NCI-H446 (cell line): ENCODE results near the gene TASOR2.

Experiments used
- DNase-seq, 2 experiments: peaks; one replicate each; lab custom pipeline; 2025; lab: John Stamatoyannopoulos, UW

Gene TASOR2

GRCh38 chr10:5655121-5655520 is 29.5 kb upstream of the TASOR2 start:
- no peak for DNase-seq

- no peak for DNase-seq
Measured at GRCh38 chr10:5656737-5657579, 27.7 kb upstream of the TASOR2 start.

- DNase-seq = no peak
Measured at GRCh38 chr10:5658871-5659618, 25.6 kb upstream of the TASOR2 start.

GRCh38 chr10:5659702-5660528 is 24.7 kb upstream of the TASOR2 start:
- no peak for DNase-seq

GRCh38 chr10:5661043-5661442 is 23.6 kb upstream of the TASOR2 start:
- DNase-seq = no peak

- DNase-seq = no peak
Measured at GRCh38 chr10:5662708-5663579, 21.7 kb upstream of the TASOR2 start.

- DNase-seq = no peak
Measured at GRCh38 chr10:5663692-5664427, 20.8 kb upstream of the TASOR2 start.

GRCh38 chr10:5665373-5666007 is 19.1 kb upstream of the TASOR2 start:
- no peak for DNase-seq

- peak in 1 of 2 experiments; percentile 70 for DNase-seq
Measured at GRCh38 chr10:5666008-5666840, 18.4 kb upstream of the TASOR2 start, which contains the start of gene ASB13. ASB13 (minus strand) TSS chr10:5666595; CDS start chr10:5666551, 44 bp downstream.

- DNase-seq = no peak
Measured at GRCh38 chr10:5666841-5667630, 17.6 kb upstream of the TASOR2 start.

- no peak for DNase-seq
Measured at GRCh38 chr10:5668429-5668828, 16.2 kb upstream of the TASOR2 start.

- no peak for DNase-seq
Measured at GRCh38 chr10:5669604-5670003, 15.0 kb upstream of the TASOR2 start.

GRCh38 chr10:5670662-5671375 is 13.8 kb upstream of the TASOR2 start:
- DNase-seq = no peak

- DNase-seq = no peak
Measured at GRCh38 chr10:5678397-5679036, 6.1 kb upstream of the TASOR2 start.

- DNase-seq = no peak
Measured at GRCh38 chr10:5679037-5679435, 5.6 kb upstream of the TASOR2 start.

GRCh38 chr10:5679606-5680005 is 5.0 kb upstream of the TASOR2 start:
- no peak for DNase-seq

GRCh38 chr10:5681930-5682329 is 2.7 kb upstream of the TASOR2 start:
- no peak for DNase-seq
